Muscle layer of colon (tissue), 2 donors: ENCODE data around the gene ADAM12.

Experiments used
- H3K27ac ChIP-seq: one replicate; pipeline ENCODE4 v1.7.0; 2013; ENCODE audit warnings: low read depth, mild to moderate bottlenecking, low read length, moderate library complexity
- H3K27me3 ChIP-seq, 2 donors: one replicate each; pipeline ENCODE4 v1.7.0; 2013; ENCODE audit warnings: low read length in 2 of 2, mild to moderate bottlenecking in 2 of 2; ENCODE audit not compliant: insufficient read depth in 2 of 2, control insufficient read depth in 1 of 2
- H3K36me3 ChIP-seq: one replicate; pipeline ENCODE4 v1.7.0; 2013; ENCODE audit warnings: mild to moderate bottlenecking, low read length; ENCODE audit not compliant: insufficient read depth
- H3K4me1 ChIP-seq: one replicate; pipeline ENCODE4 v1.7.0; 2013; ENCODE audit warnings: mild to moderate bottlenecking, low read length; ENCODE audit not compliant: insufficient read depth
- H3K4me3 ChIP-seq, 2 donors: one replicate each; pipeline ENCODE4 v1.7.0; 2013; ENCODE audit warnings: low read length in 2 of 2, low read depth in 1 of 2, mild to moderate bottlenecking in 1 of 2, moderate library complexity in 1 of 2
- H3K9ac ChIP-seq: one replicate; pipeline ENCODE4 v1.7.0; 2013; ENCODE audit warnings: low read length
- H3K9me3 ChIP-seq: one replicate; pipeline ENCODE4 v1.7.0; 2013; ENCODE audit warnings: mild to moderate bottlenecking, low read length
- donor health status: abdominal sarcoma.
- donor health status: Adenocarcinoma of cecum.

ADAM12 gene

DNA sequence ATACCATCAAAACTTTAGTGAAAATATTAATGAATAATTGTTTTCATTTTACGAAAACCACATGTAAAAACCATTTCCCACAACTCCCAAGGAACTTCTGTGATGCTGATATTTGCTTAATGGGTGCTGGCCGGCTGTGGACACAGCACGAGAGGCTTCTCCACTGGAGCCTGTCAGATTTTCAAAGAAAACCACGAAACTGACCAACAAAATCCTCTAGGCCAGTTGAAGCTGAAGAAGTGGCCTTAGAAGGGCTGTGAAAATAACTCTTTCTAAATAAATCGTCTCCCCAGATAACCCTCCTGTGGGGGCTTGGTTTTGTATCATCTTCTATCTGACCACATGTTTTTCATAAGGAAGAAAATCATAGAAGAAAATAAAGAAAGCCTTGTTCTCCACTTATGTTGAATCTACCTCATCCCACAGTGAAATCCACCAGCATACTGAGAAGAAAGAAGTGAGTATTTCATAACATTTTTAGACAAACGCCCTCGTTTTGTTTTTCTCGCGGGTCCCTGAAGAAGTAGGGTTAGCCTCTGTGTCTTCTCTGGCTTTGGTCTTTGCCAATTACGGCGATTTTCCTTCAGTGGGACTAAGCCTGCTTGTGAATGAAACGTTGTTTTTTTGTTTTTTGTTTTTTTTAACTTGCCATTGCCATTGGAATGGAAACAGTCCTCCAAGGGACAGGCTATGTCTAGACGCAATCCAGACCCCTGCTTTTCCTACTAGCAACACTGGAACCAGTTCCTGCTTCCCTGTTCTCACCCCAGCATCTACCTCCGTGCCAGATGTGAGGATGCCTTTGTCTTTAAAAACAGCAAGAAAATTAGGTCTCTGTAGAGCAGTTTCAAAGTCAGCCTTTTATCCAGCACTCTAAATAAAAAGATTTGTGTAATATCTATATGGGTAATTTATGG is 123.9 kb downstream of the ADAM12 start:
- Histone ChIP-seq H3K36me3 (no peaks in the 10 kb centered on the region), H3K9me3 (no peaks in the 10 kb centered on the region), H3K27ac (no peak overlapping the region), H3K27me3 (no peaks in the 10 kb centered on the region), H3K4me1 (peaks cover 7% of the 10 kb centered on the region), H3K4me3 (no peak overlapping the region), H3K9ac (no peak overlapping the region)

DNA sequence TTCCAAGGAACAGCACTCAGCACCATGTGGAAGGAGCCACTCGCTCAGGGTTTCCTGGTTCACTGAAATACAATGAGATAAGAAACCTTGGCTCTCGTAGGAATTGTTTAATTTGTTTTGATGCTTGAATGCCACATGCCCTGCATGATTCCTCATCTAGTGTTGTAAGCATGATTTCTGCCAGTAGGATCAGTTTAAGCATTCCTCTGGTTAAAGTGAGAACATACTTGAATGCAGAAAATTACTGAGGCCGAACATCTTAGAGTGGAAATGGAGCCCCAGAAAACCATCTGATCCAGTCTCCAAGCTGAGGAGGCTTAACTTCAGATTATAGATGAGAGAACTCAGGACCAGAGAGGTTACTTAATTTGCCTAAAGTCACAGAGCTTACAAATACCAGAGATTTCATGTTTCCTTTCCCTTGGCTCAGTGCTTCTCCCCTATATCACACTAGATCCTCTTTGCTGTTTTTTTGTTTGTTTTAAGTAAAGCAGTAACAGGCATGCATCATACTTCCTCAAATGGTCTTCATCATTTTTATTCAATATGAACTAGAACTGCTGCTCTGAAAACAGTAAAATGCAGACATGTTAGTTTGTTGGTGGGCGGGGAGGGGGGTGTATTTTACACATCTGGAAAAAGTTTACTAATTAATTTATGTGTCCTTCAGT is 125.1 kb downstream of the ADAM12 start:
- H3K36me3 ChIP-seq = no peaks in the 10 kb centered on the region
- H3K4me3 ChIP-seq = no peak overlapping the region
- H3K9me3 ChIP-seq = no peaks in the 10 kb centered on the region
- no peak overlapping the region for H3K27ac ChIP-seq
- no peaks in the 10 kb centered on the region for H3K27me3 ChIP-seq
- peaks cover 7% of the 10 kb centered on the region for H3K4me1 ChIP-seq
- no peak overlapping the region for H3K9ac ChIP-seq

DNA sequence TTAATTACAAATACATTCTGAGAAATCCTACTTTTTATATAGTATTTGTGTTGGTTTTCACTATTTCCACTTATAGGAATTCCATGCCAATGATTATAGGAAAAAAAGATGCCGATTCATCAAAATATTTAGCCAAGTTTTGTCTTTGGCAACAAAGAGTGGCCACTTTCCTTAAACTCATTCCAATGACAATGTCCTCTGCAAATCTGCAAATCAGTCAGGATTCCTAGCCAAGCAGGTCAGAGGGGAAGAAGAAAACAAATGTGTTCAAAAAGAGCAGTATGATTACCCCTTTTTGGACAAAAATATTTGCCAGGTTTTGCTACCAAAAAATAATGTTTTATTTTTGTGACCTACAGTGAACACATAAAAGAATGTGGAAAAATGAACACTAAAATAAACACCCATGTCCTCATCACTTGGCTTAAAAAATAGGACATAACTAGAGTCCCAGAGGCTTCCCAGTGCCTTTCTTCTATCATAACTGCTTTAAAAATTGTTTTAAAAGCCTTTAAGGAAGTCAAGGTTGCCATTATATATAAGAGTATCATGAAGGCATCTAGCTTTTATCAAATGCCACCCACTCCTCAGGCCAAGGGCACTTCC is 125.9 kb downstream of the ADAM12 start:
- Histone ChIP-seq H3K36me3 (no peaks in the 10 kb centered on the region), H3K9ac (no peak overlapping the region), H3K9me3 (no peaks in the 10 kb centered on the region), H3K27me3 (no peaks in the 10 kb centered on the region), H3K27ac (no peak overlapping the region), H3K4me1 (peaks cover 7% of the 10 kb centered on the region), H3K4me3 (no peak overlapping the region)

DNA sequence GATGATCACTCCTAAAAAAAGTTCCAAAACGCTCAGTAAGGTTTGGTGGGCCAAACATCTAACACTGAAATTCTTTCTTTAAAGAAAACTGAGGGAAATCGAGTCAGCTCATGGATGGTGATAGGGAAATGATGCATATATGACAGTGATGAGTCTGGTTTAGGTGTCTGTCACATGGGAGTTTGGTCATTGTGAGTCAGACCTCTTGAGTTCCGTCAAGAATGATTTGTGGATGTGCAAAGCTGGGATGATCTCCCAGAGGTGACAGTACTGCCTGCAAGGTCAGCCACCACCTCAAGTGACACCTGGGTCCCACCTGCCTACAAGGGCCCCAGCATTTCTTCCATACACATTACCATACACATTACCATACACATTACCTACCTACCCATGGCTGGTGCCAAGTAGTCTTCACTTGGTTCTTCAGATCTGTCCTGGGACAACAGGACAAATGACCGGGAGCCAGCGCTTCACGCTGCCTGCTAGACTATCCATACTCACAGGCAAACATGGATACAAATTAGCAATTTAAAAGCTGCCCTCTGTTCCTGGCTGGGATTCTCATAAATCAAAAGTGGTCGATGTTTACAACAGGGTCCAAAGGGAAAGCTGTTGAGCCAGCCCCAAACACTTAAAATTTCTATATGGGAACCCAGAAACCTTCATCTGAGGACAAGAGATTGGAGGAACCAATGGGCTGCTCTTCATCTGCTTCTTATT is 128.4 kb downstream of the ADAM12 start:
- no peaks in the 10 kb centered on the region for H3K9me3 ChIP-seq
- H3K4me1 ChIP-seq = peaks cover 7% of the 10 kb centered on the region
- no peaks in the 10 kb centered on the region for H3K36me3 ChIP-seq
- no peak overlapping the region for H3K27ac ChIP-seq
- H3K9ac ChIP-seq = no peak overlapping the region
- no peaks in the 10 kb centered on the region for H3K27me3 ChIP-seq
- no peak overlapping the region for H3K4me3 ChIP-seq

DNA sequence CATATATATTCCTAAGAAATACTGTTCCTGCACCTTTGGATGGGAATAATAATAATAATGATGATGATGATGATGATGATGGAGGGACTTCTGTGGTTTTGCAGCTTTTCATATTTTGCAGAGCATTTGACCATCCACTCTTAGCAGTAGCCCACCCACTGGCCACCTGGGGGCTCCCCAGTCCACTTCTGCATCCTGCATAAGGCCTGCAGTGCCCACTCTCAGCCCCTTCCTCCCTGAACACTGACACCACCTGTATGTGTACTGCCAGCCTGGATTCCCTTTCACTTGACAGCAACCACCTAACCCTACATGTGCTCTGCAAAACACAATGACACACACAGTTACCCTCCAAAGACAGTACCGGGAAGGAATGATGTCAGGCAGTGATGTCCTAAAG is 131.4 kb downstream of the ADAM12 start:
- Histone ChIP-seq H3K27me3 (no peaks in the 10 kb centered on the region), H3K4me3 (no peak overlapping the region), H3K4me1 (no peaks in the 10 kb centered on the region), H3K9me3 (no peaks in the 10 kb centered on the region), H3K9ac (no peak overlapping the region), H3K36me3 (no peaks in the 10 kb centered on the region), H3K27ac (no peak overlapping the region)

DNA sequence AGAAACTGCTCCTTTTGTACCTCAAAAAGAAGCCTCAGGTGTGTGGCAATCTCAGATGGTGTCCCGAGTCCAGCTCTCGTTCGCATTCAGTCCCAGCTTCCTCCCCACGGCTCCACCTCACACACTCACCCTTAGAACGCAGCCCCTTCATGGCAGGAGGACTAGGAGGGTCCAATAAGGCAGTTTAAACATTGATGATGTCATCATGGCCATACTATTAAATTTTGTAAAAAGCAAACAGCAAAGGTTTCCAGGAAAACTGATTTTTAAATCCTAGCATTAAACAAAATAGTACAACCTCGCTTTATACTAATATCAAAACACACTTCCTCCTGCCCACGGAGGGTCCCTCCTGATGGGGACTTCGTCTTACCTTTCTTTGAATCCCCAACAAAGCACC is 133.0 kb downstream of the ADAM12 start:
- Histone ChIP-seq H3K36me3 (no peaks in the 10 kb centered on the region), H3K9ac (no peak overlapping the region), H3K4me3 (no peak overlapping the region), H3K27ac (no peak overlapping the region), H3K9me3 (no peaks in the 10 kb centered on the region), H3K27me3 (no peaks in the 10 kb centered on the region), H3K4me1 (no peaks in the 10 kb centered on the region)

DNA sequence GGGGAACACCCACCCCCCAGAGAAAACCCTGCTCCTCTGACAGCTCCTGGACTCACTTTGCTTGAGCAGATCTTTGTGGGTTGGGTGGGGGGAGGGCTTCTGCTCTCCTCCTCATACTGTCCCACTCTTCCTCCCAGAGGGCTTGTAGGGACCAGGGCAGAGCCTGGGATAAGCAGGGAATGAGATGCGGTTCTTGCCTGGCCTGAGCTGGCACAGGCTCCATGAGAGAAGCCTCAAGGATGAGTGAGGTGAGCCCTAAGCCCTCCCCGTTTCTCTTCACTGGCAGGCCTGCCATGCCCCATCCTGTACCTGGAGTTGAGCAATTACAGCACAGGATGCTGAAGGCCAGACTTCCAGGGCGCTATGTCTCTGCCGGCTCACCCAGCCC is 134.7 kb downstream of the ADAM12 start:
- Histone ChIP-seq H3K27me3 (no peaks in the 10 kb centered on the region), H3K9me3 (no peaks in the 10 kb centered on the region), H3K27ac (no peak overlapping the region), H3K36me3 (no peaks in the 10 kb centered on the region), H3K4me3 (no peak overlapping the region), H3K9ac (no peak overlapping the region), H3K4me1 (no peaks in the 10 kb centered on the region)

DNA sequence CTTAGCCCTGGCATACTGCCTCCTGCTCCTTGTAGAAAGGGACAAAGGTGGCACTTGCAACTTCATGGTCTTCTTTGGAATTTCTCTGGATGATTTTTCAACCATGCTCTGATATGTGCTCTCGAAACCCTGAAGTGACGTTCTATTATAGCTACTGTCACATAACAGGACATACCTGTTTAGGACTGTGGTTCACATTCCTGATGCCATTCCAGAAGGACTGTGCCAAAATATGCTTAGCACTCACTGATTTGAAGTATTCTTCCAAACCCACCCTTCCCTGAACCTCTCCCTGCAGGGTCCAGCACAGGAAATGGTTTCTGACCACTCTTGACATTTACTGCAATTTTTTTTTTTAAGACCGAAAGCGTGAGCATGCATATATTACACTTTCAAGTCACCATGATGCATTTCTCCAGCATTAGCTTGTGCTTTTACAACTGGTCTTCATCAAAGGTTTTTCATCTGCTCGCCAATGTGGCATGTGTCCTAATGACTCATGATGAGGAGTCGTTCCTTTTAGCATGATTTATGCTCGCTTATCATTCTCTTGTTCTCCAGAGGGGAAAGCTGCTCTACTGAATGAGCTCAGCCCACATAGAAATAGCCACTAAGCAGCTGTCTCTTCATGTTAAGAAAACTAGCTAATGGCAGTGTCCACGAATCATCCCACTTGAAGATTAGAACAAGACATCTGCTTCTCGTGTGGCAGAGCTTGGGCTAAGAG is 135.2 kb downstream of the ADAM12 start:
- no peaks in the 10 kb centered on the region for H3K9me3 ChIP-seq
- H3K36me3 ChIP-seq = no peaks in the 10 kb centered on the region
- H3K27ac ChIP-seq = no peak overlapping the region
- no peaks in the 10 kb centered on the region for H3K27me3 ChIP-seq
- H3K9ac ChIP-seq = no peak overlapping the region
- no peak overlapping the region for H3K4me3 ChIP-seq
- no peaks in the 10 kb centered on the region for H3K4me1 ChIP-seq

DNA sequence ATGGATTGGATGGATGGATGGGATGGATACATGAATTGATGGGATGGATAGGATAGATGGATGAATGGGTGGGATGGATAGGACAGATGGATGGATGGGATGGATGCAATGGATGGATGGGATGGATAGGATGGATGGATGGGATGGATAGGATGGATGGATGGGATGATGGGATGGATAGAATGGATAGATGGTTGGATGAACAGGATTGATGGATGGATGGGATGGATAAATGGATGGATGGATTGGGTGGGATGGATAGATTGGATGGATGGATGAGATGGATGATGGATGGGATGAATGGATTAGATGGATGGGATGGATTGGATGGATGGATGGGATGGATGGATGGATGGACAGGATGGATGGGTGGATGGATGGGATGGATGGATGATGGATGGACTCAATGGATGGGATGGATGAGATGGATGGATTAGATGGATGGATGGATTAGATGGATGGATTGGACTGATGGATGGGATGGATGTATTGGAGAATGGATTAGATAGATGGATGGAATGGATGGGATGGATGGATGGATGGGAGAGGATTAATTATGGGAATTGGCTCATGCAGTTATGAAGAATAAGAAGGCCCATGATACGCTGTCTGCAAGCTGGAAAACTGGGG is 136.4 kb downstream of the ADAM12 start:
- H3K36me3 ChIP-seq = no peaks in the 10 kb centered on the region
- H3K4me3 ChIP-seq = no peak overlapping the region
- H3K9ac ChIP-seq = no peak overlapping the region
- no peaks in the 10 kb centered on the region for H3K27me3 ChIP-seq
- no peaks in the 10 kb centered on the region for H3K4me1 ChIP-seq
- no peaks in the 10 kb centered on the region for H3K9me3 ChIP-seq
- no peak overlapping the region for H3K27ac ChIP-seq

DNA sequence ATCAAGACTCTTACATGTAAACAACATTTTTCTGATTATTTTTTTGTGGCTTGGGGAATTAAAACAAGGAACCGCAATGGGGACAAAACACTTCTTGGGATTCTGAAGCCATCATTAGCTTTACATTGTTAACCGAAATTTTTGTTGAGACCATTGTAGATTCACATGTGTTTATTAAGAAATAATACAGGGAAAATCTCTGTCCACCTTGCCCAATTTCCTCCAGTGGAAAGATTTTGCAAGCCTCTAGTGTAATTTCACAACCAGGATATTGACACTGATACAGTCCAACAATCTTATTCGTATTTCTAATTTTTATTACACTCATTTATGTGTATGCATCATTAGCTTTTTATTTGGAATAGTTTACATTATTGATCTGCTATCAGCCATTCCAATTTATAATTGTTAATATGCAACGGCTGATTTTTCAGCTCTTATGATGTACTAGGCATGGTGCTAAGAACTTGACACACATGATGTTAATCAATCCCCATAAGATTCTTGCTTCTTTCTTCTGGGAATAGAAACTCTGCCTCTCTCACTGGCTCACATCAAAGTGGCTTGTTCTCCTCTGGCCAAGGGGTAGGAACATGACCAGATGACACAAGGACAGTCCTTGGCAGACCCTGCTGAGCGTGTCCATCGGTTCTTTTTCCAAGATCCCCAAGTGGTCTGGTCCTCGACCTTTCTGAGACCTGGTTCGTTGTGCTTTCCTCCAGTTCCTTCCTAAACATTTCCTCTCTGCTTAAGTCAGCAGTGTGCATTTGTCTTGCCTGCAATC is 137.6 kb downstream of the ADAM12 start:
- no peak overlapping the region for H3K9ac ChIP-seq
- H3K4me3 ChIP-seq = no peak overlapping the region
- H3K36me3 ChIP-seq = no peaks in the 10 kb centered on the region
- no peak overlapping the region for H3K27ac ChIP-seq
- H3K4me1 ChIP-seq = no peaks in the 10 kb centered on the region
- no peaks in the 10 kb centered on the region for H3K27me3 ChIP-seq
- H3K9me3 ChIP-seq = no peaks in the 10 kb centered on the region
